SK-N-SH (cell line): ENCODE measurements around the gene HTR3E. TPM values are rescaled to one million over a fixed set of nuclear protein-coding genes. Genes with fewer than 3 reads are reported as not detected.

ENCODE experiments used
- CTCF ChIA-PET: fragments of 300-600, 350-600 bp; formaldehyde crosslinking; extraction: SDS; loops from one replicate; lab custom pipeline; 2021; lab: Yijun Ruan, JAX
- POLR2A ChIA-PET: fragments of 350-600 bp; sonication (Branson Sonifier 250); formaldehyde crosslinking; extraction: SDS; loops from one replicate; lab custom pipeline; 2020; ENCODE audit warnings: antibody characterized with exemption, inconsistent platforms; lab: Yijun Ruan, JAX
- DNase-seq: peaks from one replicate; pipeline ENCODE4 v3.0.0; 2012
- H2AFZ ChIP-seq: fragments of 200-600 bp; sonication (generic); 2 replicates; pipeline ENCODE4 v1.8.1; 2016; ENCODE audit warnings: antibody characterized with exemption, mild to moderate bottlenecking, low read depth
- H3F3A ChIP-seq: fragments of 200-600 bp; sonication (generic); replicated peaks from 2 replicates; pipeline ENCODE3; 2016; ENCODE audit warnings: antibody characterized with exemption, mild to moderate bottlenecking; ENCODE audit not compliant: insufficient read depth
- H3K27ac ChIP-seq, 2 experiments: fragments of 200-500 bp in 1 of 2; fragments of 200-600 bp in 1 of 2; sonication (Bioruptor generic) in 1 of 2; sonication (generic), shearing (Covaris generic) in 1 of 2; 2 replicates each; pipeline versions ENCODE4 v1.5.1 to v1.6.1; 2014 to 2016; ENCODE audit warnings: low read depth in 2 of 2, inconsistent platforms in 1 of 2, low read length in 1 of 2, mild to moderate bottlenecking in 1 of 2, mixed read lengths in 1 of 2
- H3K27me3 ChIP-seq: fragments of 200-600 bp; sonication (generic), shearing (Covaris generic); 2 replicates; pipeline ENCODE4 v1.6.1; 2016; ENCODE audit warnings: mixed run types; ENCODE audit not compliant: insufficient read depth
- H3K36me3 ChIP-seq, 2 experiments: fragments of 200-500 bp in 1 of 2; fragments of 200-600 bp in 1 of 2; sonication (Bioruptor generic) in 1 of 2; sonication (generic) in 1 of 2; replicated peaks in 1 of 2; 2 replicates each; pipeline versions ENCODE3 to v1.5.1; 2014 to 2016; ENCODE audit warnings: low read length in 1 of 2, mild to moderate bottlenecking in 1 of 2; ENCODE audit not compliant: insufficient read depth in 2 of 2, control insufficient read depth in 1 of 2
- H3K4me1 ChIP-seq, 2 experiments: fragments of 200-500 bp in 1 of 2; fragments of 200-600 bp in 1 of 2; sonication (Bioruptor generic) in 1 of 2; sonication (generic), shearing (Covaris generic) in 1 of 2; 2 replicates each; pipeline versions ENCODE4 v1.5.1 to v1.6.1; 2014 to 2016; ENCODE audit warnings: low read depth in 1 of 2, low read length in 1 of 2, mixed run types in 1 of 2; ENCODE audit not compliant: insufficient read depth in 2 of 2, control insufficient read depth in 1 of 2
- H3K4me2 ChIP-seq: fragments of 200-600 bp; sonication (generic), shearing (Covaris generic); 2 replicates; pipeline ENCODE4 v1.6.1; 2017; ENCODE audit warnings: mixed run types
- H3K4me3 ChIP-seq, 2 experiments: fragments of 200-500 bp in 1 of 2; fragments of 200-600 bp in 1 of 2; sonication (Bioruptor generic) in 1 of 2; sonication (generic), shearing (Covaris generic) in 1 of 2; 2 replicates each; pipeline versions ENCODE4 v1.5.1 to v1.8.1; 2014 to 2016; ENCODE audit warnings: low read depth in 2 of 2, inconsistent platforms in 1 of 2, low read length in 1 of 2, mild to moderate bottlenecking in 1 of 2, mixed read lengths in 1 of 2, moderate library complexity in 1 of 2
- H3K79me2 ChIP-seq: fragments of 200-600 bp; sonication (generic); 2 replicates; pipeline ENCODE4 v1.8.1; 2017; ENCODE audit warnings: mild to moderate bottlenecking; ENCODE audit not compliant: insufficient read depth
- H3K9ac ChIP-seq: fragments of 200-600 bp; sonication (generic); 2 replicates; pipeline ENCODE4 v1.6.1; 2017; ENCODE audit warnings: mixed run types
- H3K9me2 ChIP-seq: fragments of 200-600 bp; sonication (generic); 2 replicates; pipeline ENCODE4 v1.6.1; 2017; ENCODE audit warnings: mixed run types
- H3K9me3 ChIP-seq: fragments of 200-600 bp; sonication (generic); 2 replicates; pipeline ENCODE4 v1.6.1; 2017; ENCODE audit warnings: mixed run types, mild to moderate bottlenecking, moderate library complexity
- H4K20me1 ChIP-seq: fragments of 200-600 bp; sonication (generic); 2 replicates; pipeline ENCODE4 v1.6.1; 2017; ENCODE audit warnings: mild to moderate bottlenecking, mixed run types; ENCODE audit not compliant: insufficient read depth
- FOSL2 ChIP-seq: IDR thresholded peaks from 2 replicates; pipeline ENCODE4 v1.4.0; 2012; ENCODE audit warnings: low read depth, mild to moderate bottlenecking, moderate library complexity, borderline replicate concordance
- PBX3 ChIP-seq: IDR thresholded peaks from 2 replicates; pipeline ENCODE4; 2012
- POLR2AphosphoS5 ChIP-seq: IDR thresholded peaks from 2 replicates; pipeline ENCODE4 v1.6.1; 2012; ENCODE audit warnings: low read depth, low read length
- RCOR1 ChIP-seq: fragments of 150-350 bp; IDR thresholded peaks from 2 replicates; pipeline ENCODE4 v1.6.1; 2017; ENCODE audit warnings: antibody characterized with exemption, low read length
- REST ChIP-seq: IDR thresholded peaks from 2 replicates; pipeline ENCODE4 v1.6.1; 2012; ENCODE audit warnings: mild to moderate bottlenecking, low read depth, low read length, moderate library complexity
- TCF12 ChIP-seq: IDR thresholded peaks from 2 replicates; pipeline ENCODE4 v1.4.0; 2012
- WGBS: methylation state at CpG from one replicate; pipeline ENCODE4 v1.1.6; 2017; ENCODE audit warnings: low lambda C conversion rate; 5-methylcytosine and 5-hydroxymethylcytosine counted together
- polyA plus RNA-seq, 3 experiments: library from polyadenylated mRNA; depleted of rRNA; stranded (reverse); fragments of >200 nt; gene quantifications; 2 replicates each; pipeline ENCODE4 v1.2.3, GENCODE V29; 2012

HTR3E gene
- not detected in 2 replicates for polyA plus RNA-seq (2012; rRNA removed)
- polyA plus RNA-seq (2012; cell fraction: cytosol; rRNA removed): not detected in 2 replicates
- not detected in 2 replicates for polyA plus RNA-seq (2012; cell fraction: nucleus; rRNA removed)

DNA sequence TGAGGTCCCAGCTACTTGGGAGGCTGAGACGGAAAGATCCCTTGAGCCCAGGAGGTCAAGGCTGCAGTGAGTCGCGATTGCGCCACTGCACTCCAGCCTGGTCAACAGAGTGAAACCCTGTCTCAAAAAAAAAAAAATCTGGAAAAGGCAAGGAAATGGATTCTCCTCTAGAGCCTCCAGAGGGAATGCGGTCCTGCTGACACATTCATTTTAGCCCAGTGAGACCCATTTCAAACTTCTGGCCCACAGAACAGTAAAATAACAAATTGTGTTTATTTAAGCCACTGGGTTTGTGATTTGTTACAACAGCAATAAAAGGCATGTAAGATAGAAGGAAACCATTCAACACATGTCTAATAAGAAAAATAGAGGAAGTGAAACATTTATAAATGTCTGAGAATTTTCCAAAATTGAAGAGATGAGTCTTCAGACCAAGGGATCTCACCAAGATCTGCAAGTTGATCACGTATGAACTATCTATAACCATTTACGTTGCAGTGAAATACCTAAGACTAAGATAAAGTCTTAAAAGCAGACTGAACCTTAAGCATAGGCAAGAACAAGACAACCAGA is at the start of gene HTR3E:
Gene HTR3E, plus strand, starts transcription at position 254 of the 573 bp plus-strand sequence. CDS start 466 bp downstream, outside the sequence.
- CTCF ChIA-PET: no interaction called here
- H3K27me3 ChIP-seq: no peaks in the 10 kb centered on the region

More for the DNA sequence above, at the start of gene HTR3E:
- POLR2A ChIA-PET: no interaction called here
- H3K36me3 ChIP-seq: no peaks in the 10 kb centered on the region
- H3K9me3 ChIP-seq: no peaks in the 10 kb centered on the region
- H2AFZ ChIP-seq: no peak within 1 kb of the TSS
- 84% methylated on average over 7 of the region's 7 CpGs for WGBS
- H3K4me1 ChIP-seq: no peaks in the 10 kb centered on the region
- no peaks in the 10 kb centered on the region for H3K9me2 ChIP-seq
- no peaks in the 10 kb centered on the region for H3F3A ChIP-seq
- no peak for TF ChIP-seq FOSL2
- TF ChIP-seq REST: no peak
- no peak for TF ChIP-seq TCF12
- no peak for TF ChIP-seq RCOR1
- TF ChIP-seq POLR2AphosphoS5: no peak
- no peak for TF ChIP-seq PBX3
- no peak within 1 kb of the TSS for H3K27ac ChIP-seq
- no peaks in the 10 kb centered on the region for H3K79me2 ChIP-seq
- no peak within 1 kb of the TSS for H3K4me2 ChIP-seq
- H3K9ac ChIP-seq: no peak within 1 kb of the TSS
- H4K20me1 ChIP-seq: no peaks in the 10 kb centered on the region
- no peak within 1 kb of the TSS for H3K4me3 ChIP-seq
- no peak for DNase-seq
